ENCODE data around the gene JCAD. TPM values are rescaled to one million over a fixed set of nuclear protein-coding genes. Genes with fewer than 3 reads are reported as not detected.
A peak's percentile ranks its signal among the peaks of the same experiment; 100 is the strongest.

Gene JCAD
- total RNA-seq, 1 donor from 2014 or later, result 19.4 TPM

DNA sequence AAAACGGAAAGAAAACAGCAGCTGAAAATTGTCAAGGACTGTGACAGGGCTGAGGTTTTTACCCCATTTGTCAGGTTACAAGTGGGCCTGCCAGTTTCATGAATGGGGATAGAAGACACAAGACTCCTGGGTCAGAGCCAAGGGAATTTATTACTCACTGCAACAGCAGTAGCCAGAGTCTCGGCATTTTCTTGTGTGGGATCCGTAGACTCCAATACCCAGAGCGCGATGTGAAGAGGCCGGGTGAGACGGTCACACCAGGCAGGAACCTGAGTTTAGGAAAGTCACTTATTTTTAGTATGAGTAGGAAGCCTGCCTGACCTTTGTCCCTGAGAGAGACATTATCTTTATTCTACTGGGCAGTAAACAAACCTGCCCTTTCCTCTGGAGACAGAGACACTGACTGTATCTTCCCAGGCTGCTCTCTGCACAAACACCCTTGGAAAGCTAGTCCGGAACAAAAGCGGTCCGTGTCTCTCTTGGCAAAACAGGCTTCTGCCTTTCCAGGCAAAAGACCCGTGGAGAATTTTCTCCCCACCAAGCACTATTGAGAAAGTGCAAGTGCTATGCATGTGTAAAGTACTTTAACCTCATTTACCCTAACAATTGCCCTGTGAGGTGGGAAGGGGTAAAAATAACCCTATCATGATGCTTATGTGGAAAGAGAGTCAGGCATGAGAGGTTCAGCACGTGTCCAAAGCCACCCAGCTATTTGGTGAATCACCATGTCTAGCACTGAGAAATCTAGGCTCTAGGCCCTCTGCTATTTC lies 58.4 kb downstream of the JCAD start:
- H3K4me3 Mint-ChIP-seq (ENCODE audit: unreplicated experiment), result no peak overlapping the region
- H3K27me3 Mint-ChIP-seq (ENCODE audit: low read depth), result no peaks in the 10 kb centered on the region
- H3K27ac Mint-ChIP-seq (ENCODE audit: unreplicated experiment), result peak overlapping the region; percentile 93
- H3K4me1 Mint-ChIP-seq (ENCODE audit: low read depth), result peaks cover 49% of the 10 kb centered on the region
- TF ChIP-seq, protein P1, sequence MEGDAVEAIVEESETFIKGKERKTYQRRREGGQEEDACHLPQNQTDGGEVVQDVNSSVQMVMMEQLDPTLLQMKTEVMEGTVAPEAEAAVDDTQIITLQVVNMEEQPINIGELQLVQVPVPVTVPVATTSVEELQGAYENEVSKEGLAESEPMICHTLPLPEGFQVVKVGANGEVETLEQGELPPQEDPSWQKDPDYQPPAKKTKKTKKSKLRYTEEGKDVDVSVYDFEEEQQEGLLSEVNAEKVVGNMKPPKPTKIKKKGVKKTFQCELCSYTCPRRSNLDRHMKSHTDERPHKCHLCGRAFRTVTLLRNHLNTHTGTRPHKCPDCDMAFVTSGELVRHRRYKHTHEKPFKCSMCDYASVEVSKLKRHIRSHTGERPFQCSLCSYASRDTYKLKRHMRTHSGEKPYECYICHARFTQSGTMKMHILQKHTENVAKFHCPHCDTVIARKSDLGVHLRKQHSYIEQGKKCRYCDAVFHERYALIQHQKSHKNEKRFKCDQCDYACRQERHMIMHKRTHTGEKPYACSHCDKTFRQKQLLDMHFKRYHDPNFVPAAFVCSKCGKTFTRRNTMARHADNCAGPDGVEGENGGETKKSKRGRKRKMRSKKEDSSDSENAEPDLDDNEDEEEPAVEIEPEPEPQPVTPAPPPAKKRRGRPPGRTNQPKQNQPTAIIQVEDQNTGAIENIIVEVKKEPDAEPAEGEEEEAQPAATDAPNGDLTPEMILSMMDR (IDR thresholded peaks at IDR 0.05), result no peak
- H3K9me3 Mint-ChIP-seq (ENCODE audit: low read depth), result no peaks in the 10 kb centered on the region
- DNase-seq (ENCODE audit: low spot score), result no peak
- H3K36me3 Mint-ChIP-seq (ENCODE audit: low read depth), result no peaks in the 10 kb centered on the region

DNA sequence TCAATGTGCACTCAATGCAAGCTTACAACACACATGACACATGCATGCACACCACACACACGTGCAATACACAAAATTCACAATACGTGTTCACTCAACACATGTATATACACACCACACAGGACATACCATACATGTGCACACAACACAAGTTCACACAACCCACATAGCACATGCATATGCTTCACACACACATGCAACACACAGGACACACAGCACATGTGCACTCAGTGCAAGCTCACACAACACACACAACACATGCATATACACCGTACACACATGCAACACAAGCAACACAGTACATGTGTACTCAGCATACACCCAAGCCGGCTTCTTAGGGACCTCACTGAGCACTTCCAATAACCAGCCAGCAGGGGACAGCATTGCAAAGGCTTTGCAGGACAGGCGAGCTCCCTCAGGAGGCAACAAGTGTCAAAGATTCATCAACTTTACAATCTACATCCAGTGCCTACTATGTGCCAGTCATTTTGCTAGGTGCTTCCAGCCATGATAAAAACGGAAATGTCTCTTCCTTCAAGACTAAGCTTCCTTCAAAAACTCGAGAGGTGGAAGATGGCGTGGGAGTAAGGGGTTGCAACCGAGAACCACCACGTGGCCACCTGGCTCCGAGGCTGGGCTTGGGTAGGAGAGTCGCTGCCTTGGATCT lies 61.1 kb downstream of the JCAD start:
- Mint-ChIP-seq H3K4me1 (ENCODE audit: low read depth) (peaks cover 69% of the 10 kb centered on the region), H3K9me3 (ENCODE audit: low read depth) (no peaks in the 10 kb centered on the region), H3K27ac (ENCODE audit: unreplicated experiment) (peak overlapping the region; percentile 41), H3K4me3 (ENCODE audit: unreplicated experiment) (no peak overlapping the region), H3K36me3 (ENCODE audit: low read depth) (no peaks in the 10 kb centered on the region), H3K27me3 (ENCODE audit: low read depth) (no peaks in the 10 kb centered on the region)
- DNase-seq (ENCODE audit: low spot score), result no peak
- TF ChIP-seq, protein P1 (IDR thresholded peaks at IDR 0.05), result peak; percentile 98

DNA sequence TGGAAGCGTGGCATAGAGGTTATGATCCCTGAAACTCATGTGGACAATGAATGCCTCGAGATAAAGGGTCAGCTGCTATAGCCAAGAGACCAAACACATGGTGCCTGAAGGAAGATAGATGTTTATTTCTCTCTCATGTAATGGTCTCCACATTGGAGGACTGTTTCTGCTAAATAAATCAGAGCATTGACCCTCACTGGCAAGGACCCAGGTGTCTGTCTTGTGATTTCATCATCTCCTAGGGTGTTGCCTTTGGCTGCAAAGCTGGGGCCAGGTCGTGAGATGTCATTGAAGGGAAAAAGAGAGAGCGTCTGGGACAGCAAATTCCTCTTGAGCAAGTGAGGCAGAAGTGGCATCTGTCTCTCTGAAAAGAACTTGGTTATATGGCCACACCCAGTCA lies 64.6 kb downstream of the JCAD start:
- H3K27ac Mint-ChIP-seq (ENCODE audit: unreplicated experiment), result no peak overlapping the region

DNA sequence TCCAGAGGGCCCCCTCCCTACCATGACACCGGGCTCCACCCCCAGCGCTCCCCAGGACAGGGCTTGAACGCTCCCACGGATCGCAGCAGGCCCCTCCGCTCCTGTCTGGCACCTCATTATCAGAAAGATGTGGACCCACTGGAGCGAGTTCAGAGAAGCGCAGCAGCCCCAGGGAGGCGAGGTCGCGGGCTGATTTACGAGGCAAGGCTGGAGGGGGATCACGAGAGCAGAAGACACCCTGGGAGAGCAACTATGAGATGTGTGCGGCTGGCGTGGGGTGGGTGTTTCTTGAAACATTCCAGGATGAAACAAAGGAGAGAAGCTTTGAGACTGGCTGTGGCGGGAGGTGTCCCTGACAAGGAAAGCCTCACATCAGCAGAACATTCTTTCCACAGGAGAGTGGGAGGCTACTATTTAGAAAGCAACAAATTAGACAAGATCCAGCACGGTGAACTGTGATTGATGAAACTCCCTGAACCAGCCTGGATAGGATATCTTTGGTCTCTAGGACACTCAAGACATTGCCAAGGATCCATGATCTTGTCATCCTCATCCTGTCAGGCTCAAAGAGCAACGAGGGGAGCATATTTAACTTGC lies 66.0 kb downstream of the JCAD start:
- Mint-ChIP-seq H3K27me3 (ENCODE audit: low read depth) (no peaks in the 10 kb centered on the region), H3K36me3 (ENCODE audit: low read depth) (no peaks in the 10 kb centered on the region), H3K4me1 (ENCODE audit: low read depth) (peaks cover 36% of the 10 kb centered on the region), H3K27ac (ENCODE audit: unreplicated experiment) (peak overlapping the region; percentile 42), H3K4me3 (ENCODE audit: unreplicated experiment) (no peak overlapping the region), H3K9me3 (ENCODE audit: low read depth) (no peaks in the 10 kb centered on the region)
- TF ChIP-seq, protein P1 (IDR thresholded peaks at IDR 0.05), result no peak
- DNase-seq (ENCODE audit: low spot score), result no peak

More for the DNA sequence above, 64.6 kb downstream of the JCAD start:
- TF ChIP-seq, protein P1 (IDR thresholded peaks at IDR 0.05), result no peak
- Mint-ChIP-seq H3K4me3 (ENCODE audit: unreplicated experiment) (no peak overlapping the region), H3K27me3 (ENCODE audit: low read depth) (no peaks in the 10 kb centered on the region), H3K4me1 (ENCODE audit: low read depth) (peaks cover 44% of the 10 kb centered on the region), H3K9me3 (ENCODE audit: low read depth) (no peaks in the 10 kb centered on the region), H3K36me3 (ENCODE audit: low read depth) (no peaks in the 10 kb centered on the region)
- DNase-seq (ENCODE audit: low spot score), result no peak

DNA sequence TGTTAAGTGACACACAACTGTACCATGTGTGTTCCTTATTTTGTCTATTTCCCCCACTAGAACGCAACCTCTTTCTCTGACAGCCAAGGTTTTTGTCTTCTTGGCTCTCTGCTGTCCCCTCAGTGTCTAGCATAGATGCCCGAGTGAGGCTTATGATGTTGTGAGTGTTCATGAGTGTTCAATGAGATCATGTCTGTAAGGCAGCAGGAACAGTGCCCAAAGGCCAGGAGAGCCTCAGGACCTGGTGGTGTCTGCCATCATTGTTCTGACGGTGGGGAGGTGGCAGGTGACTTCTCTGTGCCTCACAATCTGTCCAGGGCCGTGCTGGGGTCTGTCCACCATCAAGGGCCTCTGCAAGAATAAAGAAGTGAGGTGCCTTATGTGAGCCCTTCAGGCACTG lies 66.5 kb downstream of the JCAD start:
- TF ChIP-seq, protein P1 (IDR thresholded peaks at IDR 0.05), result no peak
- peaks cover 31% of the 10 kb centered on the region for H3K4me1 Mint-ChIP-seq (ENCODE audit: low read depth)
- no peak overlapping the region for H3K4me3 Mint-ChIP-seq (ENCODE audit: unreplicated experiment)
- H3K27me3 Mint-ChIP-seq (ENCODE audit: low read depth), result no peaks in the 10 kb centered on the region
- DNase-seq (ENCODE audit: low spot score), result no peak
- no peaks in the 10 kb centered on the region for H3K36me3 Mint-ChIP-seq (ENCODE audit: low read depth)
- H3K27ac Mint-ChIP-seq (ENCODE audit: unreplicated experiment), result no peak overlapping the region
- H3K9me3 Mint-ChIP-seq (ENCODE audit: low read depth), result no peaks in the 10 kb centered on the region

Measured in chondrocyte (in vitro differentiated cells).